ENCODE measurements around the gene PIP5K1B. TPM values are rescaled to one million over a fixed set of nuclear protein-coding genes. Genes with fewer than 3 reads are reported as not detected.

PIP5K1B gene
- total RNA-seq, 1 experiment from 2014 or later: 2.5 TPM

GRCh38 chr9:68940573-68940972, 235.5 kb downstream of the PIP5K1B start:
- no peak overlapping the region for H3T11ph ChIP-seq (ENCODE audit: low read length)
- no peak overlapping the region for H4K91ac ChIP-seq (ENCODE audit: insufficient read length, low read depth, low read length)
- no peak for DNase-seq
- Mint-ChIP-seq H3K9me3 (no peaks in the 10 kb centered on the region), H3K36me3 (ENCODE audit: insufficient read depth in 1 of 3, low read depth in 3 of 3) (peaks cover 0 to 4% (median 0%) of the 10 kb centered on the region in 3 experiments; a peak in 2 of 7 replicates), H3K27me3 (ENCODE audit: low read depth) (peaks cover 5% of the 10 kb centered on the region), H3K4me1 (peaks cover under 1 to 5% of the 10 kb centered on the region in 2 experiments; a peak in 2 of 4 replicates), H3K27ac (no peak overlapping the region; a peak in 1 of 7 replicates), H3K4me3 (no peak overlapping the region)
- H3K9ac ChIP-seq (ENCODE audit: extremely low read depth, insufficient read length, low read length): no peak overlapping the region
- no peak overlapping the region for H2BK15ac ChIP-seq (ENCODE audit: low read depth, low read length)
- no peak overlapping the region for H2AFZ ChIP-seq (ENCODE audit: low read length)
- H4K8ac ChIP-seq (replicated peaks; ENCODE audit: insufficient read length, low read depth, low read length): no peak overlapping the region
- no peaks in the 10 kb centered on the region for H3K79me1 ChIP-seq (ENCODE audit: insufficient read depth, low read depth, low read length, poor library complexity, severe bottlenecking)
- H3K14ac ChIP-seq (ENCODE audit: insufficient read depth, low read length): no peak overlapping the region
- H3K23me2 ChIP-seq (ENCODE audit: insufficient read length, low read depth, low read length, poor library complexity, severe bottlenecking): no peaks in the 10 kb centered on the region
- H2BK12ac ChIP-seq (ENCODE audit: insufficient read length, low read depth, low read length): no peak overlapping the region
- H3K27ac ChIP-seq (ENCODE audit: insufficient read length, low read depth, low read length): no peak overlapping the region
- H3K4me2 ChIP-seq (ENCODE audit: insufficient read depth, insufficient read length, low read length): no peak overlapping the region
- H2AK5ac ChIP-seq (ENCODE audit: insufficient read length, low read length): no peak overlapping the region
- H3K9me3 ChIP-seq (ENCODE audit: control insufficient read depth, low read depth, low read length): no peaks in the 10 kb centered on the region
- H3K4me1 ChIP-seq (ENCODE audit: insufficient read depth, low read length): 0 out of 2 replicates have a peak, but pooled peaks cover 2% of the 10 kb centered on the region
- no peaks in the 10 kb centered on the region for H4K20me1 ChIP-seq (ENCODE audit: control insufficient read depth, insufficient read depth, insufficient read length)
- no peaks in the 10 kb centered on the region for H3K79me2 ChIP-seq (ENCODE audit: insufficient read depth, low read length)
- no peak overlapping the region for H2BK120ac ChIP-seq (ENCODE audit: low read depth, low read length, poor library complexity, severe bottlenecking)
- H2BK20ac ChIP-seq (ENCODE audit: low read depth, low read length, poor library complexity, severe bottlenecking): no peak overlapping the region
- H4K5ac ChIP-seq (ENCODE audit: insufficient read length, low read depth, low read length): no peak overlapping the region
- H3K56ac ChIP-seq (ENCODE audit: insufficient read length, low read depth, low read length): no peak overlapping the region
- no peaks in the 10 kb centered on the region for H3K27me3 ChIP-seq (ENCODE audit: insufficient read depth, low read length)
- H3K18ac ChIP-seq (ENCODE audit: insufficient read length, low read depth, low read length): no peak overlapping the region
- no peak overlapping the region for H3K23ac ChIP-seq (ENCODE audit: insufficient read length, low read depth, low read length)
- no CpG with 5 or more reads among the region's 6 CpGs for WGBS (ENCODE audit: extremely low coverage, insufficient read length, low lambda C conversion rate)
- TF ChIP-seq CTCF (conservative IDR thresholded peaks at IDR 0.05): no peak
- no peak overlapping the region for H3K4ac ChIP-seq (ENCODE audit: low read depth, low read length)
- H2BK5ac ChIP-seq (ENCODE audit: insufficient read length, low read length): no peak overlapping the region
